Lower lobe of right lung (tissue), 2 donors: ENCODE results near the gene TUBA1B. TPM values are rescaled to one million over a fixed set of nuclear protein-coding genes. Genes with fewer than 3 reads are reported as not detected.
"Not testable (repeated sequence)": the region's sequence is repeated elsewhere in the genome, so short reads cannot be mapped to it uniquely, and the experiment has no call there.

Experiments used
- ATAC-seq, 2 donors: fragments of 200-7000 bp; cut with Tn5 transposase; one replicate each; pipeline ENCODE4 v1.9.1; 2020 to 2022; ENCODE audit warnings: mild to moderate bottlenecking in 2 of 2, moderate library complexity in 2 of 2
- DNase-seq: peaks from one replicate; pipeline ENCODE4 v3.0.0-alpha.2; 2020
- H3K27ac ChIP-seq: fragments of 200-600 bp; one replicate; pipeline ENCODE4 v1.8.0; 2022
- H3K27me3 ChIP-seq: fragments of 200-600 bp; one replicate; pipeline ENCODE4 v1.8.0; 2022; ENCODE audit warnings: low read depth
- H3K36me3 ChIP-seq: fragments of 200-600 bp; one replicate; pipeline ENCODE4 v1.8.0; 2022; ENCODE audit warnings: mild to moderate bottlenecking
- H3K4me1 ChIP-seq: fragments of 200-600 bp; one replicate; pipeline ENCODE4 v1.8.0; 2022
- H3K4me3 ChIP-seq: fragments of 200-600 bp; one replicate; pipeline ENCODE4 v1.8.0; 2022; ENCODE audit warnings: mild to moderate bottlenecking
- H3K9me3 ChIP-seq: fragments of 200-600 bp; one replicate; pipeline ENCODE4 v1.8.0; 2022
- CTCF ChIP-seq: fragments of 200-600 bp; IDR thresholded peaks from one replicate; pipeline ENCODE4 v1.8.0; 2022; ENCODE audit warnings: antibody characterized with exemption, mild to moderate bottlenecking
- intact Hi-C: fragments of 100-400 bp; cut with DNase I; formaldehyde crosslinking; loops from one replicate; pipeline ENCODE4 v1.11.0; 2022
- long read RNA-seq: library from polyadenylated mRNA; unstranded; transcript quantifications from one replicate; pipeline ENCODE4 v2.0.0, GENCODE V29; 2021
- total RNA-seq: library from RNA; stranded (reverse); fragmentation: NEBNext Ultra II Directional; extraction: Animal tissue kit (Norgen Biotek cat#: 25700); gene quantifications from one replicate; pipeline ENCODE4 v1.2.1, GENCODE V29; 2021
- donor health status: DM: no; HTN: yes; CAD: no; lungs with severe emphysema.

The TUBA1B gene
- 575 TPM for total RNA-seq
- long read RNA-seq, transcript TUBA1B-201 (3 exons, 3,198 nt), result minor isoform, 30 of 464 reads
- long read RNA-seq, transcript TUBA1B-202 (4 exons, 1,627 nt), result major isoform, 273 of 464 reads
- long read RNA-seq, partial matches to known transcripts, result 13 of 464 reads
- long read RNA-seq, other reads (novel, unspliced or antisense), result 148 of 464 reads

GRCh38 chr12:49131051-49131893, at the start of gene TUBA1B:
Gene TUBA1B (minus strand): TSS chr12:49131395. CDS start chr12:49131300, 95 bp downstream.
- peaks cover 35% of the 10 kb centered on the region for H3K36me3 ChIP-seq
- H3K9me3 ChIP-seq, result no peaks in the 10 kb centered on the region
- H3K4me3 ChIP-seq, result peak within 1 kb of the TSS; percentile 80
- DNase-seq (peak; percentile 95), ATAC-seq (peak; percentile 96)
- no peaks in the 10 kb centered on the region for H3K27me3 ChIP-seq
- peaks cover 42% of the 10 kb centered on the region for H3K4me1 ChIP-seq
- no peak for TF ChIP-seq CTCF
- intact Hi-C loops, result no loop called here
- H3K27ac ChIP-seq, result peak within 1 kb of the TSS; percentile 99

DNA sequence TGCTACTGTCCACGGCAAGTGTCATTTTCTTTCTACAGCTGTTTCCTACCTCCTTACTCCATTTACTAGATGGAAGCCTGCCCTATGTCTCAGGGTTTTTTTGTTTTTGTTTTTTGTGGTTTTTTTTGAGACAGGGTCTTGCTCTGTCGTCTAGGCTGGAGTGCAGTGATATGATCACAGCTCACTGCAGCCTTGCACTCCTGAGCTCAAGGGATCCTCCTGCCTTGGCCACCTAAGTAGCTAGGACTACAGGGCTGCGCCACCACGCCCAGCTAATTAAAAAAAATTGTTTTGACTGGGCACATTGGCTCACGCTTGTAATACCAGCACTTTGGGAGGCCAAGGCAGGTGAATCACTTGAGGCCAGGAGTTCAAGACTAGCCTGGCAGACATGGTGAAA, 43.0 kb upstream of the TUBA1B start:
- Histone ChIP-seq H3K4me3 (no peak overlapping the region), H3K36me3 (no peaks in the 10 kb centered on the region), H3K27ac (no peak overlapping the region), H3K27me3 (no peaks in the 10 kb centered on the region), H3K9me3 (no peaks in the 10 kb centered on the region), H3K4me1 (no peaks in the 10 kb centered on the region)
- no peak for DNase-seq
- ATAC-seq, result no peak
- intact Hi-C loops, result no loop called here
- no peak for TF ChIP-seq CTCF

DNA sequence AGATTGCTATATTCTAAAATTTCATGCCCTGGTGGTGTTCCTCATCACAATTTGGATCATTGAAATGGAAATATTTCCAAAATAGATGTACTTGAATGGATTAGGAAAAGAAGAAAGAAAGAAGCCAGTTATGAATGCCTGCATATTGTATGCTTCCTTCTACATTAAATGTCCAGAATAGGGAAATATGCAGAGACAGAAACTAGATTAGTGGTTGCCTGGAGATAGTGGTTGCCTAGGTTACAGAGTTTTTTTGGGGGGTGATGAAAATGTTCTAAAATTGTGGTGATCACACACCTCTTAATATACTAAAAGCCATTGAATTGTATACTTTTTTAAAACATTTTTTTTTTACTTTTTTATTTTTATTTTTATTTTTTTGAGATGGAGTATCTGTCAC, 39.7 kb upstream of the TUBA1B start:
- ATAC-seq (no peak), DNase-seq (no peak)
- intact Hi-C loops, result no loop called here

DNA sequence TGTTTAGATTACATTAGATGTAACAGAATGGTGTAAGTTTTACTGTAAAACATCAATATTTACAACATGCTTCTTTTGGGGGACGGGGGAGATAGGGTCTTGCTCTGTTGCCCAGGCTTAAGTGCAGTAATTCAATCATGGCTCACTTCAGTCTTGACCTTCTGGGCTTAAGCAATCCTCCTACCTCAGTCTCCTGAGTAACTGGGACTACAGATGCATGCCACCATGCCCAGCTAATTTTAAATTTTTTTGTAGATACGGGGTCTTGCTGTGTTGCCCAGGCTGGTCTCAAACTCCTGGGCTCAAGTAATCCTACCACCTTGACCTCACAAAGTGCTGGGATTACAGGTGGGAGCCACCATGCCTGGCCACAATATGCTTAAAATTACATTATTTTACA, 33.9 kb upstream of the TUBA1B start:
- intact Hi-C loops, result no loop called here
- H3K27ac ChIP-seq, result no peak overlapping the region
- H3K4me3 ChIP-seq, result no peak overlapping the region
- no peak for TF ChIP-seq CTCF
- no peaks in the 10 kb centered on the region for H3K27me3 ChIP-seq
- no peaks in the 10 kb centered on the region for H3K4me1 ChIP-seq
- H3K36me3 ChIP-seq, result no peaks in the 10 kb centered on the region
- H3K9me3 ChIP-seq, result no peaks in the 10 kb centered on the region
- no peak for ATAC-seq
- no peak for DNase-seq

More for the DNA sequence above, 39.7 kb upstream of the TUBA1B start:
- no peaks in the 10 kb centered on the region for H3K9me3 ChIP-seq
- no peak overlapping the region for H3K4me3 ChIP-seq
- H3K36me3 ChIP-seq, result no peaks in the 10 kb centered on the region
- no peaks in the 10 kb centered on the region for H3K4me1 ChIP-seq
- no peak for TF ChIP-seq CTCF
- H3K27ac ChIP-seq, result no peak overlapping the region
- H3K27me3 ChIP-seq, result no peaks in the 10 kb centered on the region

- H3K9me3 ChIP-seq, ATAC-seq, H3K36me3 ChIP-seq, H3K4me3 ChIP-seq, H3K27ac ChIP-seq, intact Hi-C loops, H3K27me3 ChIP-seq, H3K4me1 ChIP-seq, DNase-seq: not testable (repeated sequence)
Measured at GRCh38 chr12:49161901-49162300, 30.7 kb upstream of the TUBA1B start.
